ENCODE data around the gene PARP11.

PARP11 gene

GRCh38 chr12:3896801-3897351, 23.7 kb upstream of the PARP11 start:
- TF ChIP-seq ZNF274 (IDR thresholded peaks at IDR 0.05; ENCODE audit: low read depth, low read length) = no peak

GRCh38 chr12:3896356-3896755, 23.2 kb upstream of the PARP11 start:
- H3K4me3 ChIP-seq (ENCODE audit: low read length) = no peak overlapping the region
- no peak for TF ChIP-seq ZNF274 (IDR thresholded peaks at IDR 0.05; ENCODE audit: low read depth, low read length)

More at GRCh38 chr12:3896801-3897351, 23.7 kb upstream of the PARP11 start:
- no peak overlapping the region for H3K4me3 ChIP-seq (ENCODE audit: low read length)

GRCh38 chr12:3892631-3893030, 19.4 kb upstream of the PARP11 start:
- TF ChIP-seq ZNF274 (IDR thresholded peaks at IDR 0.05; ENCODE audit: low read depth, low read length) = no peak
- no peak overlapping the region for H3K4me3 ChIP-seq (ENCODE audit: low read length)

GRCh38 chr12:3891201-3891600, 18.0 kb upstream of the PARP11 start:
- H3K4me3 ChIP-seq (ENCODE audit: low read length) = no peak overlapping the region
- no peak for TF ChIP-seq ZNF274 (IDR thresholded peaks at IDR 0.05; ENCODE audit: low read depth, low read length)

- TF ChIP-seq ZNF274 (IDR thresholded peaks at IDR 0.05; ENCODE audit: low read depth, low read length) = no peak
- H3K4me3 ChIP-seq (ENCODE audit: low read length) = no peak overlapping the region
These were observed 15.5 kb upstream of the PARP11 start for GRCh38 chr12:3888659-3889058.

GRCh38 chr12:3885277-3886094, 12.3 kb upstream of the PARP11 start:
- H3K4me3 ChIP-seq (ENCODE audit: low read length) = no peak overlapping the region
- TF ChIP-seq ZNF274 (IDR thresholded peaks at IDR 0.05; ENCODE audit: low read depth, low read length) = no peak

GRCh38 chr12:3884671-3885070, 11.5 kb upstream of the PARP11 start:
- no peak for TF ChIP-seq ZNF274 (IDR thresholded peaks at IDR 0.05; ENCODE audit: low read depth, low read length)
- H3K4me3 ChIP-seq (ENCODE audit: low read length) = no peak overlapping the region

GRCh38 chr12:3882896-3883564, 9.8 kb upstream of the PARP11 start:
- H3K4me3 ChIP-seq (ENCODE audit: low read length) = no peak overlapping the region
- no peak for TF ChIP-seq ZNF274 (IDR thresholded peaks at IDR 0.05; ENCODE audit: low read depth, low read length)

GRCh38 chr12:3882406-3882805, 9.2 kb upstream of the PARP11 start:
- no peak for TF ChIP-seq ZNF274 (IDR thresholded peaks at IDR 0.05; ENCODE audit: low read depth, low read length)
- no peak overlapping the region for H3K4me3 ChIP-seq (ENCODE audit: low read length)

GRCh38 chr12:3881281-3881950, 8.2 kb upstream of the PARP11 start:
- no peak for TF ChIP-seq ZNF274 (IDR thresholded peaks at IDR 0.05; ENCODE audit: low read depth, low read length)
- no peak overlapping the region for H3K4me3 ChIP-seq (ENCODE audit: low read length)

- H3K4me3 ChIP-seq (ENCODE audit: low read length) = no peak overlapping the region
- no peak for TF ChIP-seq ZNF274 (IDR thresholded peaks at IDR 0.05; ENCODE audit: low read depth, low read length)
These were observed 6.6 kb upstream of the PARP11 start for GRCh38 chr12:3879846-3880245.

- TF ChIP-seq ZNF274 (IDR thresholded peaks at IDR 0.05; ENCODE audit: low read depth, low read length) = no peak
- no peak overlapping the region; the same call in 1 of the 2 replicates for H3K4me3 ChIP-seq (ENCODE audit: low read length)
These were observed 1.8 kb downstream of the PARP11 start for GRCh38 chr12:3871356-3871755.

- TF ChIP-seq ZNF274 (IDR thresholded peaks at IDR 0.05; ENCODE audit: low read depth, low read length) = no peak
- no peak overlapping the region for H3K4me3 ChIP-seq (ENCODE audit: low read length)
These were observed 3.3 kb downstream of the PARP11 start for GRCh38 chr12:3869865-3870264.

GRCh38 chr12:3869433-3869832, 3.8 kb downstream of the PARP11 start:
- TF ChIP-seq ZNF274 (IDR thresholded peaks at IDR 0.05; ENCODE audit: low read depth, low read length) = no peak

More at GRCh38 chr12:3869433-3869832, 3.8 kb downstream of the PARP11 start:
- H3K4me3 ChIP-seq (ENCODE audit: low read length) = no peak overlapping the region
